ENCODE data around the gene FAM236A. TPM values are rescaled to one million over a fixed set of nuclear protein-coding genes. Genes with fewer than 3 reads are reported as not detected.

FAM236A gene
- total RNA-seq, 1 experiment from 2014 or later: not detected

Other genes starting within 250 kb of the FAM236A start
- gene PHKA1, start 223.9 kb upstream of the FAM236A start, total RNA-seq (2021; ENCODE audit: unreplicated experiment): 28.6 TPM
- gene DMRTC1B, start 161.3 kb upstream of the FAM236A start, total RNA-seq (2021; ENCODE audit: unreplicated experiment): not detected
- gene FAM236B, start 155.5 kb upstream of the FAM236A start, total RNA-seq (2021; ENCODE audit: unreplicated experiment): not detected
- gene FAM236D, start 130.0 kb upstream of the FAM236A start, total RNA-seq (2021; ENCODE audit: unreplicated experiment): not detected
- not detected for gene FAM236C, start 25.6 kb upstream of the FAM236A start, total RNA-seq (2021; ENCODE audit: unreplicated experiment)
- 0.31 TPM for gene DMRTC1, start 5.6 kb downstream of the FAM236A start, total RNA-seq (2021; ENCODE audit: unreplicated experiment)
- not detected for gene PABPC1L2B, start 64.7 kb downstream of the FAM236A start, total RNA-seq (2021; ENCODE audit: unreplicated experiment)
- not detected for gene PABPC1L2A, start 141.3 kb downstream of the FAM236A start, total RNA-seq (2021; ENCODE audit: unreplicated experiment)